ENCODE measurements around the gene CAB39. TPM values are rescaled to one million over a fixed set of nuclear protein-coding genes. Genes with fewer than 3 reads are reported as not detected.
A peak's percentile ranks its signal among the peaks of the same experiment; 100 is the strongest.

The CAB39 gene
- total RNA-seq, 4 donors from 2014 or later: 67.3 to 137 (median 123) TPM

- 80 to 100% methylated on average over 3 to 11 of the region's 11 CpGs for WGBS, 2 donors (ENCODE audit: low coverage in 1 of 2)
- no peaks in the 10 kb centered on the region for H3K27me3 ChIP-seq
- intact Hi-C loops (cut with DNase I; ENCODE audit: low total_unique reads) (loop anchor here (5.0 kb wide), 2 partner anchors 81 to 774 kb away; no protein-coding TSS in a partner anchor), in situ Hi-C loops (cut with MboI; ENCODE audit: low pct_ligation_motif_present in 1 of 4, low pct_unique_long_range_greater_than_20kb in 1 of 4, low sequenced_read_pairs in 3 of 4) (loop anchor here in 2 of 4 donors (10.0 to 25.0 kb wide), 2 partner anchors 84 to 101 kb away; no protein-coding TSS in a partner anchor)
- no peak for TF ChIP-seq POLR2A (IDR thresholded peaks at IDR 0.05)
- TF ChIP-seq, protein P1, sequence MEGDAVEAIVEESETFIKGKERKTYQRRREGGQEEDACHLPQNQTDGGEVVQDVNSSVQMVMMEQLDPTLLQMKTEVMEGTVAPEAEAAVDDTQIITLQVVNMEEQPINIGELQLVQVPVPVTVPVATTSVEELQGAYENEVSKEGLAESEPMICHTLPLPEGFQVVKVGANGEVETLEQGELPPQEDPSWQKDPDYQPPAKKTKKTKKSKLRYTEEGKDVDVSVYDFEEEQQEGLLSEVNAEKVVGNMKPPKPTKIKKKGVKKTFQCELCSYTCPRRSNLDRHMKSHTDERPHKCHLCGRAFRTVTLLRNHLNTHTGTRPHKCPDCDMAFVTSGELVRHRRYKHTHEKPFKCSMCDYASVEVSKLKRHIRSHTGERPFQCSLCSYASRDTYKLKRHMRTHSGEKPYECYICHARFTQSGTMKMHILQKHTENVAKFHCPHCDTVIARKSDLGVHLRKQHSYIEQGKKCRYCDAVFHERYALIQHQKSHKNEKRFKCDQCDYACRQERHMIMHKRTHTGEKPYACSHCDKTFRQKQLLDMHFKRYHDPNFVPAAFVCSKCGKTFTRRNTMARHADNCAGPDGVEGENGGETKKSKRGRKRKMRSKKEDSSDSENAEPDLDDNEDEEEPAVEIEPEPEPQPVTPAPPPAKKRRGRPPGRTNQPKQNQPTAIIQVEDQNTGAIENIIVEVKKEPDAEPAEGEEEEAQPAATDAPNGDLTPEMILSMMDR (IDR thresholded peaks at IDR 0.05): no peak
- TF ChIP-seq POLR2AphosphoS5 (IDR thresholded peaks at IDR 0.05): no peak
- no peak for TF ChIP-seq EP300 (IDR thresholded peaks at IDR 0.05; ENCODE audit: low read depth)
- H3K9me3 ChIP-seq: no peaks in the 10 kb centered on the region
- no peak overlapping the region for H3K4me3 ChIP-seq
- no peak for DNase-seq
- peak overlapping the region in 3 of 4 donors; percentile 98 to 99 (median 99) for H3K27ac ChIP-seq
- peaks cover 22 to 56% (median 42%) of the 10 kb centered on the region in 4 donors for H3K4me1 ChIP-seq
- H3K36me3 ChIP-seq: no peaks in the 10 kb centered on the region
Observed at GRCh38 chr2:230711224-230711623, 1.4 kb upstream of the CAB39 start.

GRCh38 chr2:230713331-230714135 is 891 bp downstream of the CAB39 start:
- TF ChIP-seq POLR2AphosphoS5 (IDR thresholded peaks at IDR 0.05) (peak in 2 of 3 donors; percentile 13 to 15), POLR2A (IDR thresholded peaks at IDR 0.05) (peak; percentile 46)
- TF ChIP-seq, protein P1 (IDR thresholded peaks at IDR 0.05): no peak
- intact Hi-C loops (cut with DNase I; ENCODE audit: low total_unique reads): loop anchor here (5.0 kb wide), 2 partner anchors 79 to 776 kb away; no protein-coding TSS in a partner anchor
- DNase-seq: peak; percentile 64

DNA sequence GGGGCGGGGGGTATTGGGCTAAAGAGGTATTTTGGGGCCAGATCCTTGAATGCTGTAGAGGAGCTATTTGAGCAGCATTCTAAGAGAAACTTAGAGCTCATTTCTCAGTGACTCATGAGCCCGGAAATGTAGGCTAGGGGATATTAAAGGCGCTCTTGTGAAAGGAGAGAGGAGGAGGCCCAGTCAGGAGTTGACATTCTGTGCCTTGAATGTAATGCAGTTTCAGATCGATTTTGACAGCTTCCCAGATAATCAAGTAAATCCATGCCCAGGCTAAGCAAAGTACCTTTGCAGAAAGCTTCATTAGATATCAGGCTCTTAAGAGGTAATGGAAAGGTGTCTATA is 1.5 kb downstream of the CAB39 start:
- peak overlapping the region; percentile 90 to 99 (median 96) for H3K4me3 ChIP-seq
- H3K36me3 ChIP-seq: no peaks in the 10 kb centered on the region
- H3K9me3 ChIP-seq: no peaks in the 10 kb centered on the region
- in situ Hi-C loops (cut with MboI; ENCODE audit: low pct_ligation_motif_present in 1 of 4, low pct_unique_long_range_greater_than_20kb in 1 of 4, low sequenced_read_pairs in 3 of 4) (loop anchor here in 2 of 4 donors (10.0 to 25.0 kb wide), 2 partner anchors 81 to 98 kb away; no protein-coding TSS in a partner anchor), intact Hi-C loops (cut with DNase I; ENCODE audit: low total_unique reads) (loop anchor here (5.0 kb wide), 2 partner anchors 78 to 777 kb away; no protein-coding TSS in a partner anchor)
- peak overlapping the region; percentile 98 to 99 (median 98) for H3K27ac ChIP-seq
- H3K4me1 ChIP-seq: peaks cover 34 to 63% (median 45%) of the 10 kb centered on the region in 4 donors
- TF ChIP-seq, protein P1 (IDR thresholded peaks at IDR 0.05): no peak
- no peak for TF ChIP-seq POLR2AphosphoS5 (IDR thresholded peaks at IDR 0.05)
- 0% methylated on average over 4 of the region's 4 CpGs for WGBS, 2 donors (ENCODE audit: low coverage in 1 of 2)
- DNase-seq: peak; percentile 20
- H3K27me3 ChIP-seq: no peaks in the 10 kb centered on the region

More at GRCh38 chr2:230713331-230714135, 891 bp downstream of the CAB39 start:
- Histone ChIP-seq H3K27ac (peak overlapping the region; percentile 98 to 99 (median 98)), H3K4me1 (peaks cover 29 to 60% (median 42%) of the 10 kb centered on the region in 4 donors), H3K9me3 (no peaks in the 10 kb centered on the region), H3K4me3 (peak overlapping the region; percentile 90 to 99 (median 96)), H3K36me3 (no peaks in the 10 kb centered on the region), H3K27me3 (no peaks in the 10 kb centered on the region)
- 0 to 1% methylated on average over 9 to 44 of the region's 62 CpGs for WGBS, 2 donors (ENCODE audit: low coverage in 1 of 2)
- in situ Hi-C loops (cut with MboI; ENCODE audit: low pct_ligation_motif_present in 1 of 4, low pct_unique_long_range_greater_than_20kb in 1 of 4, low sequenced_read_pairs in 3 of 4): loop anchor here in 2 of 4 donors (10.0 to 25.0 kb wide), 2 partner anchors 81 to 99 kb away; no protein-coding TSS in a partner anchor

- WGBS, 2 donors (ENCODE audit: low coverage in 1 of 2): 64 to 73% methylated on average over 3 of the region's 3 CpGs
- Histone ChIP-seq H3K36me3 (no peaks in the 10 kb centered on the region), H3K27ac (peak overlapping the region; percentile 98 to 99 (median 98)), H3K4me3 (peak overlapping the region in 1 of 4 donors; percentile 90), H3K4me1 (peaks cover 43 to 74% (median 55%) of the 10 kb centered on the region in 4 donors), H3K9me3 (no peaks in the 10 kb centered on the region), H3K27me3 (no peaks in the 10 kb centered on the region)
- intact Hi-C loops (cut with DNase I; ENCODE audit: low total_unique reads): no loop called here
- in situ Hi-C loops (cut with MboI; ENCODE audit: low pct_ligation_motif_present in 1 of 4, low pct_unique_long_range_greater_than_20kb in 1 of 4, low sequenced_read_pairs in 3 of 4): loop anchor here in 2 of 4 donors (10.0 to 25.0 kb wide), 2 partner anchors 80 to 97 kb away; no protein-coding TSS in a partner anchor
- no peak for DNase-seq
- TF ChIP-seq, protein P1 (IDR thresholded peaks at IDR 0.05): no peak
- no peak for TF ChIP-seq POLR2AphosphoS5 (IDR thresholded peaks at IDR 0.05)
- no peak for TF ChIP-seq EP300 (IDR thresholded peaks at IDR 0.05; ENCODE audit: low read depth)
Observed at GRCh38 chr2:230715201-230715600, 2.6 kb downstream of the CAB39 start.
